ENCODE results near the gene ZFHX2. TPM values are rescaled to one million over a fixed set of nuclear protein-coding genes. Genes with fewer than 3 reads are reported as not detected.

Gene ZFHX2
- total and polyA plus RNA-seq, 2 of the 13 experiments (the other 11 are each of a cell fraction or from before 2014, with no cell fraction given) = 0.17 to 0.44 TPM

DNA sequence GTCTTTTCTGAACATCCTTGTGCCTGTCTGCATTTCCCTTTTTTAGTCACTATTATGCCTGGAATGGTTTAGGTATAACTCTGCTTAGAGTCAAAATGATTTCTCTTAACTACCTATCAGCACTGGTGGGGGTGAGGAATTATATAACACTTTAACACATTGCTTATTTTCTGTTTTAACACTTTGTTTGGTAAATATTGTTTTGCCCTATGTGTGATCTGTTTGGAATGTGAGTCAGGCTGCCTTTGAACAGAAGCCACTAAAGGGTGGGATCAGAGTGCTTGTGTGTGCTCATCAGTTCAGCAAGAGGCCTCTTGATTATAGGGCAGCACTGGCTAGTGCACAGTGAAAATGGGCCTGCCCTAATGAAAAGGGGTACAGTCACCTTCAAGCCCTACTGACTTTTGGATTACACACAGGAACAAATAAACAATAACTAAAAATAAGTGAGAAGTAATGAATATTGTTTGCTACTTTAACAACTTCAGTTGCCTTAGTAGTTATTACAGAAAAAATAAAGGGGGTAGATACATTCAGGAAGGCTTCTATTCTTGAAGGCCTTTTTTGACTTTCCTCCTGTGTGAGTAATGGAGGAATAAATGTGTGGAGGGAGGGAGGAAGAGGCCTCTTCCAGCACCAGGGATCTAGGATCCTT, 58.8 kb downstream of the ZFHX2 start (continued):
- TF ChIP-seq, protein P1, sequence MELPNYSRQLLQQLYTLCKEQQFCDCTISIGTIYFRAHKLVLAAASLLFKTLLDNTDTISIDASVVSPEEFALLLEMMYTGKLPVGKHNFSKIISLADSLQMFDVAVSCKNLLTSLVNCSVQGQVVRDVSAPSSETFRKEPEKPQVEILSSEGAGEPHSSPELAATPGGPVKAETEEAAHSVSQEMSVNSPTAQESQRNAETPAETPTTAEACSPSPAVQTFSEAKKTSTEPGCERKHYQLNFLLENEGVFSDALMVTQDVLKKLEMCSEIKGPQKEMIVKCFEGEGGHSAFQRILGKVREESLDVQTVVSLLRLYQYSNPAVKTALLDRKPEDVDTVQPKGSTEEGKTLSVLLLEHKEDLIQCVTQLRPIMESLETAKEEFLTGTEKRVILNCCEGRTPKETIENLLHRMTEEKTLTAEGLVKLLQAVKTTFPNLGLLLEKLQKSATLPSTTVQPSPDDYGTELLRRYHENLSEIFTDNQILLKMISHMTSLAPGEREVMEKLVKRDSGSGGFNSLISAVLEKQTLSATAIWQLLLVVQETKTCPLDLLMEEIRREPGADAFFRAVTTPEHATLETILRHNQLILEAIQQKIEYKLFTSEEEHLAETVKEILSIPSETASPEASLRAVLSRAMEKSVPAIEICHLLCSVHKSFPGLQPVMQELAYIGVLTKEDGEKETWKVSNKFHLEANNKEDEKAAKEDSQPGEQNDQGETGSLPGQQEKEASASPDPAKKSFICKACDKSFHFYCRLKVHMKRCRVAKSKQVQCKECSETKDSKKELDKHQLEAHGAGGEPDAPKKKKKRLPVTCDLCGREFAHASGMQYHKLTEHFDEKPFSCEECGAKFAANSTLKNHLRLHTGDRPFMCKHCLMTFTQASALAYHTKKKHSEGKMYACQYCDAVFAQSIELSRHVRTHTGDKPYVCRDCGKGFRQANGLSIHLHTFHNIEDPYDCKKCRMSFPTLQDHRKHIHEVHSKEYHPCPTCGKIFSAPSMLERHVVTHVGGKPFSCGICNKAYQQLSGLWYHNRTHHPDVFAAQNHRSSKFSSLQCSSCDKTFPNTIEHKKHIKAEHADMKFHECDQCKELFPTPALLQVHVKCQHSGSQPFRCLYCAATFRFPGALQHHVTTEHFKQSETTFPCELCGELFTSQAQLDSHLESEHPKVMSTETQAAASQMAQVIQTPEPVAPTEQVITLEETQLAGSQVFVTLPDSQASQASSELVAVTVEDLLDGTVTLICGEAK (IDR thresholded peaks at IDR 0.05) = no peak
- TF ChIP-seq, protein P1 (CRISPR knock-in tag; IDR thresholded peaks at IDR 0.05) = no peak
- TF ChIP-seq SIN3A (IDR thresholded peaks at IDR 0.05; ENCODE audit: borderline replicate concordance, low read depth, low read length) = no peak
- TF ChIP-seq PCBP2 (optimal IDR thresholded peaks at IDR 0.05; ENCODE audit: low read depth, low read length, poor library complexity, severe bottlenecking) = no peak
- peak; percentile 44 for TF ChIP-seq ZNF24 (IDR thresholded peaks at IDR 0.05)
- peak; percentile 94 for TF ChIP-seq HHEX (CRISPR knock-in tag; IDR thresholded peaks at IDR 0.05)
- peak; percentile 58 for TF ChIP-seq HDAC1 (CRISPR knock-in tag; IDR thresholded peaks at IDR 0.05)
- TF ChIP-seq IKZF4 (CRISPR knock-in tag; IDR thresholded peaks at IDR 0.05; ENCODE audit: borderline replicate concordance, low read depth, not compliant biosample characterization) = no peak
- TF ChIP-seq, protein P2, sequence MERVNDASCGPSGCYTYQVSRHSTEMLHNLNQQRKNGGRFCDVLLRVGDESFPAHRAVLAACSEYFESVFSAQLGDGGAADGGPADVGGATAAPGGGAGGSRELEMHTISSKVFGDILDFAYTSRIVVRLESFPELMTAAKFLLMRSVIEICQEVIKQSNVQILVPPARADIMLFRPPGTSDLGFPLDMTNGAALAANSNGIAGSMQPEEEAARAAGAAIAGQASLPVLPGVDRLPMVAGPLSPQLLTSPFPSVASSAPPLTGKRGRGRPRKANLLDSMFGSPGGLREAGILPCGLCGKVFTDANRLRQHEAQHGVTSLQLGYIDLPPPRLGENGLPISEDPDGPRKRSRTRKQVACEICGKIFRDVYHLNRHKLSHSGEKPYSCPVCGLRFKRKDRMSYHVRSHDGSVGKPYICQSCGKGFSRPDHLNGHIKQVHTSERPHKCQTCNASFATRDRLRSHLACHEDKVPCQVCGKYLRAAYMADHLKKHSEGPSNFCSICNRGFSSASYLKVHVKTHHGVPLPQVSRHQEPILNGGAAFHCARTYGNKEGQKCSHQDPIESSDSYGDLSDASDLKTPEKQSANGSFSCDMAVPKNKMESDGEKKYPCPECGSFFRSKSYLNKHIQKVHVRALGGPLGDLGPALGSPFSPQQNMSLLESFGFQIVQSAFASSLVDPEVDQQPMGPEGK (CRISPR knock-in tag; IDR thresholded peaks at IDR 0.05) = peak; percentile 60
- no peak for TF ChIP-seq FIP1L1 (IDR thresholded peaks at IDR 0.05; ENCODE audit: borderline replicate concordance, insufficient read depth, low read depth, low read length)
- peak; percentile 74 for TF ChIP-seq ELF3 (CRISPR knock-in tag; IDR thresholded peaks at IDR 0.05)
- TF ChIP-seq ZBTB20 (CRISPR knock-in tag; IDR thresholded peaks at IDR 0.05; ENCODE audit: borderline replicate concordance, low read depth) = 0 out of 2 replicates have a peak, but pooled peaks have one; percentile 45
- no peak for TF ChIP-seq SNAI1 (CRISPR knock-in tag; IDR thresholded peaks at IDR 0.05; ENCODE audit: borderline replicate concordance)
- peak; percentile 86; the same call in 1 of the 2 replicates for TF ChIP-seq DNMT3B (CRISPR knock-in tag; conservative IDR thresholded peaks at IDR 0.05)

All from HepG2 (cell line).